ENCODE results near the gene ABCA9. TPM values are rescaled to one million over a fixed set of nuclear protein-coding genes. Genes with fewer than 3 reads are reported as not detected.

Gene ABCA9
- polyA plus RNA-seq, 2 of the 4 experiments (the other 2 are of a cell fraction) = 0.01 TPM; not detected in 1

GRCh38 chr17:69103557-69104233 is 43.0 kb upstream of the ABCA9 start:
- ATAC-seq (no peak), FAIRE-seq (peak; percentile 28), DNase-seq (ENCODE audit: low read depth in 1 of 2, low spot score in 1 of 2) (no peak)
- no peaks in the 10 kb centered on the region for H3K4me1 ChIP-seq
- no peaks in the 10 kb centered on the region for H3K9me3 ChIP-seq
- H3K27ac ChIP-seq = no peak overlapping the region
- CTCF ChIA-PET = no interaction called here
- 56% methylated on average over 9 of the region's 9 CpGs for WGBS (ENCODE audit: missing lambda C conversion rate)
- TF ChIP-seq MAZ (IDR thresholded peaks at IDR 0.05; ENCODE audit: borderline replicate concordance, low read depth, low read length) (no peak), HDAC2 (IDR thresholded peaks at IDR 0.05) (no peak), BHLHE40 (IDR thresholded peaks at IDR 0.05; ENCODE audit: low read depth, low read length) (no peak), ELK1 (IDR thresholded peaks at IDR 0.05; ENCODE audit: low read depth, low read length) (no peak), CEBPB (IDR thresholded peaks at IDR 0.05) (no peak), NR3C1 (IDR thresholded peaks at IDR 0.05) (no peak), JUN (IDR thresholded peaks at IDR 0.05) (no peak), MYC (IDR thresholded peaks at IDR 0.05; ENCODE audit: borderline replicate concordance, low read length) (no peak), ZNF302 (CRISPR knock-in tag; IDR thresholded peaks at IDR 0.05) (no peak), HES2 (IDR thresholded peaks at IDR 0.05) (no peak), POLR2AphosphoS2 (conservative IDR thresholded peaks at IDR 0.05; ENCODE audit: low read length) (no peak), TFCP2L1 (CRISPR knock-in tag; IDR thresholded peaks at IDR 0.05) (no peak), HOXB13 (CRISPR knock-in tag; IDR thresholded peaks at IDR 0.05; ENCODE audit: low read depth) (no peak), ZFP36 (IDR thresholded peaks at IDR 0.05; ENCODE audit: borderline replicate concordance, partially characterized antibody) (no peak), SREBF2 (IDR thresholded peaks at IDR 0.05) (no peak), CBX2 (IDR thresholded peaks at IDR 0.05; ENCODE audit: borderline replicate concordance, low read depth) (no peak), TP53 (CRISPR knock-in tag; IDR thresholded peaks at IDR 0.05) (no peak)
- H3K4me2 ChIP-seq = no peak overlapping the region
- no peak overlapping the region for H3K4me3 ChIP-seq
- POLR2A ChIA-PET = no interaction called here

- TF ChIP-seq MAZ (IDR thresholded peaks at IDR 0.05; ENCODE audit: borderline replicate concordance, low read depth, low read length) = no peak
- no peak for TF ChIP-seq PBX3 (IDR thresholded peaks at IDR 0.05)
- DNase-seq (ENCODE audit: low read depth in 1 of 2, low spot score in 1 of 2) = no peak
- POLR2A ChIA-PET = no interaction called here
- no peak for ATAC-seq
- no peaks in the 10 kb centered on the region for H3K4me1 ChIP-seq
- CTCF ChIA-PET = interaction anchor here (1.0 to 1.9 kb wide), 3 partner anchors 11 to 311 kb away, joined by 3 to 5 read pairs (median 3); no protein-coding TSS in a partner anchor
- FAIRE-seq = no peak
- WGBS (ENCODE audit: missing lambda C conversion rate) = 72% methylated on average over 4 of the region's 4 CpGs
- H3K4me3 ChIP-seq = no peak overlapping the region
- H3K4me2 ChIP-seq = no peak overlapping the region
- H3K27ac ChIP-seq = no peak overlapping the region
- H3K9me3 ChIP-seq = no peaks in the 10 kb centered on the region
Measured at GRCh38 chr17:69098625-69099024, 37.9 kb upstream of the ABCA9 start.

- Histone ChIP-seq H3K4me2 (no peak overlapping the region), H3K4me1 (no peaks in the 10 kb centered on the region), H3K27ac (no peak overlapping the region), H3K9me3 (no peaks in the 10 kb centered on the region), H3K4me3 (no peak overlapping the region)
- CTCF ChIA-PET = interaction anchor here (1.1 kb wide), 1 partner anchor 10 kb away, joined by 3 read pairs; no protein-coding TSS in a partner anchor
- 49% methylated on average over 1 of the region's 1 CpG for WGBS (ENCODE audit: missing lambda C conversion rate)
- no peak for ATAC-seq
- no peak for TF ChIP-seq BHLHE40 (IDR thresholded peaks at IDR 0.05; ENCODE audit: low read depth, low read length)
- no peak for TF ChIP-seq MYC (IDR thresholded peaks at IDR 0.05; ENCODE audit: borderline replicate concordance, low read length)
- TF ChIP-seq E2F6 (IDR thresholded peaks at IDR 0.05; ENCODE audit: borderline replicate concordance, low read depth) = no peak
- TF ChIP-seq GATA3 (IDR thresholded peaks at IDR 0.05; ENCODE audit: borderline replicate concordance) = no peak
- no peak for TF ChIP-seq ZNF302 (CRISPR knock-in tag; IDR thresholded peaks at IDR 0.05)
- TF ChIP-seq HDAC2 (IDR thresholded peaks at IDR 0.05) = no peak
- TF ChIP-seq CHD4 (IDR thresholded peaks at IDR 0.05; ENCODE audit: borderline replicate concordance) = no peak
- TF ChIP-seq KDM5A (IDR thresholded peaks at IDR 0.05) = no peak
- no peak for TF ChIP-seq ZSCAN20 (CRISPR knock-in tag; IDR thresholded peaks at IDR 0.05)
- no peak for TF ChIP-seq CBX2 (IDR thresholded peaks at IDR 0.05; ENCODE audit: borderline replicate concordance, low read depth)
- TF ChIP-seq NFE2L2 (conservative IDR thresholded peaks at IDR 0.05; ENCODE audit: low read length) = no peak
- no peak for TF ChIP-seq PHF8 (IDR thresholded peaks at IDR 0.05; ENCODE audit: borderline replicate concordance, low read depth)
- TF ChIP-seq CHD2 (IDR thresholded peaks at IDR 0.05; ENCODE audit: low read length, partially characterized antibody) = no peak
- no peak for TF ChIP-seq JUN (IDR thresholded peaks at IDR 0.05)
- no peak for TF ChIP-seq POLR2A (IDR thresholded peaks at IDR 0.05; ENCODE audit: low read length)
- TF ChIP-seq CEBPB (IDR thresholded peaks at IDR 0.05) = no peak
- no peak for TF ChIP-seq RARB (CRISPR knock-in tag; IDR thresholded peaks at IDR 0.05)
- no peak for TF ChIP-seq HES2 (IDR thresholded peaks at IDR 0.05)
- no peak for FAIRE-seq
- POLR2A ChIA-PET = no interaction called here
- DNase-seq (ENCODE audit: low read depth in 1 of 2, low spot score in 1 of 2) = no peak
Measured at GRCh38 chr17:69096541-69096940, 35.8 kb upstream of the ABCA9 start.

All from A549 (cell line).